SK-N-SH (cell line): ENCODE results near the gene VWA5B1. TPM values are rescaled to one million over a fixed set of nuclear protein-coding genes. Genes with fewer than 3 reads are reported as not detected.

Experiments
- CTCF ChIA-PET: fragments of 300-600, 350-600 bp; formaldehyde crosslinking; extraction: SDS; loops from one replicate; lab custom pipeline; 2021; lab: Yijun Ruan, JAX
- POLR2A ChIA-PET: fragments of 350-600 bp; sonication (Branson Sonifier 250); formaldehyde crosslinking; extraction: SDS; loops from one replicate; lab custom pipeline; 2020; ENCODE audit warnings: antibody characterized with exemption, inconsistent platforms; lab: Yijun Ruan, JAX
- DNase-seq: peaks from one replicate; pipeline ENCODE4 v3.0.0; 2012
- H2AFZ ChIP-seq: fragments of 200-600 bp; sonication (generic); 2 replicates; pipeline ENCODE4 v1.8.1; 2016; ENCODE audit warnings: antibody characterized with exemption, mild to moderate bottlenecking, low read depth
- H3F3A ChIP-seq: fragments of 200-600 bp; sonication (generic); replicated peaks from 2 replicates; pipeline ENCODE3; 2016; ENCODE audit warnings: antibody characterized with exemption, mild to moderate bottlenecking; ENCODE audit not compliant: insufficient read depth
- H3K27ac ChIP-seq, 2 experiments: fragments of 200-500 bp in 1 of 2; fragments of 200-600 bp in 1 of 2; sonication (Bioruptor generic) in 1 of 2; sonication (generic), shearing (Covaris generic) in 1 of 2; 2 replicates each; pipeline versions ENCODE4 v1.5.1 to v1.6.1; 2014 to 2016; ENCODE audit warnings: low read depth in 2 of 2, inconsistent platforms in 1 of 2, low read length in 1 of 2, mild to moderate bottlenecking in 1 of 2, mixed read lengths in 1 of 2
- H3K27me3 ChIP-seq: fragments of 200-600 bp; sonication (generic), shearing (Covaris generic); 2 replicates; pipeline ENCODE4 v1.6.1; 2016; ENCODE audit warnings: mixed run types; ENCODE audit not compliant: insufficient read depth
- H3K36me3 ChIP-seq, 2 experiments: fragments of 200-500 bp in 1 of 2; fragments of 200-600 bp in 1 of 2; sonication (Bioruptor generic) in 1 of 2; sonication (generic) in 1 of 2; replicated peaks in 1 of 2; 2 replicates each; pipeline versions ENCODE3 to v1.5.1; 2014 to 2016; ENCODE audit warnings: low read length in 1 of 2, mild to moderate bottlenecking in 1 of 2; ENCODE audit not compliant: insufficient read depth in 2 of 2, control insufficient read depth in 1 of 2
- H3K4me1 ChIP-seq, 2 experiments: fragments of 200-500 bp in 1 of 2; fragments of 200-600 bp in 1 of 2; sonication (Bioruptor generic) in 1 of 2; sonication (generic), shearing (Covaris generic) in 1 of 2; 2 replicates each; pipeline versions ENCODE4 v1.5.1 to v1.6.1; 2014 to 2016; ENCODE audit warnings: low read depth in 1 of 2, low read length in 1 of 2, mixed run types in 1 of 2; ENCODE audit not compliant: insufficient read depth in 2 of 2, control insufficient read depth in 1 of 2
- H3K4me2 ChIP-seq: fragments of 200-600 bp; sonication (generic), shearing (Covaris generic); 2 replicates; pipeline ENCODE4 v1.6.1; 2017; ENCODE audit warnings: mixed run types
- H3K4me3 ChIP-seq, 2 experiments: fragments of 200-500 bp in 1 of 2; fragments of 200-600 bp in 1 of 2; sonication (Bioruptor generic) in 1 of 2; sonication (generic), shearing (Covaris generic) in 1 of 2; 2 replicates each; pipeline versions ENCODE4 v1.5.1 to v1.8.1; 2014 to 2016; ENCODE audit warnings: low read depth in 2 of 2, inconsistent platforms in 1 of 2, low read length in 1 of 2, mild to moderate bottlenecking in 1 of 2, mixed read lengths in 1 of 2, moderate library complexity in 1 of 2
- H3K79me2 ChIP-seq: fragments of 200-600 bp; sonication (generic); 2 replicates; pipeline ENCODE4 v1.8.1; 2017; ENCODE audit warnings: mild to moderate bottlenecking; ENCODE audit not compliant: insufficient read depth
- H3K9ac ChIP-seq: fragments of 200-600 bp; sonication (generic); 2 replicates; pipeline ENCODE4 v1.6.1; 2017; ENCODE audit warnings: mixed run types
- H3K9me2 ChIP-seq: fragments of 200-600 bp; sonication (generic); 2 replicates; pipeline ENCODE4 v1.6.1; 2017; ENCODE audit warnings: mixed run types
- H3K9me3 ChIP-seq: fragments of 200-600 bp; sonication (generic); 2 replicates; pipeline ENCODE4 v1.6.1; 2017; ENCODE audit warnings: mixed run types, mild to moderate bottlenecking, moderate library complexity
- H4K20me1 ChIP-seq: fragments of 200-600 bp; sonication (generic); 2 replicates; pipeline ENCODE4 v1.6.1; 2017; ENCODE audit warnings: mild to moderate bottlenecking, mixed run types; ENCODE audit not compliant: insufficient read depth
- EP300 ChIP-seq, 2 experiments: IDR thresholded peaks; 2 replicates each; pipeline versions ENCODE4 v1.4.0 to v1.6.1; 2012; ENCODE audit warnings: borderline replicate concordance in 1 of 2, low read depth in 1 of 2, low read length in 1 of 2
- FOSL2 ChIP-seq: IDR thresholded peaks from 2 replicates; pipeline ENCODE4 v1.4.0; 2012; ENCODE audit warnings: low read depth, mild to moderate bottlenecking, moderate library complexity, borderline replicate concordance
- FOXJ3 ChIP-seq: sonication (generic); formaldehyde crosslinking; IDR thresholded peaks from 2 replicates; pipeline ENCODE4 v1.5.1; 2020; ENCODE audit warnings: mild to moderate bottlenecking, missing genetic modification reagents
- GABPA ChIP-seq: IDR thresholded peaks from 2 replicates; pipeline ENCODE4 v1.4.0; 2012; ENCODE audit warnings: low read depth, mild to moderate bottlenecking
- GATA2 ChIP-seq: sonication (generic); formaldehyde crosslinking; IDR thresholded peaks from 2 replicates; pipeline ENCODE4 v1.5.0; 2020; ENCODE audit warnings: mild to moderate bottlenecking, missing genetic modification reagents
- IRF3 ChIP-seq: fragments of 150-350 bp; IDR thresholded peaks from 2 replicates; pipeline ENCODE4 v1.6.1; 2016; ENCODE audit warnings: mild to moderate bottlenecking, low read depth, low read length
- RCOR1 ChIP-seq: fragments of 150-350 bp; IDR thresholded peaks from 2 replicates; pipeline ENCODE4 v1.6.1; 2017; ENCODE audit warnings: antibody characterized with exemption, low read length
- RFX5 ChIP-seq: IDR thresholded peaks from 2 replicates; pipeline ENCODE4 v1.6.1; 2012; ENCODE audit warnings: mild to moderate bottlenecking, improper control_type of control experiment, low read length
- TEAD4 ChIP-seq: IDR thresholded peaks from 2 replicates; pipeline ENCODE4 v1.4.0; 2012; ENCODE audit warnings: mild to moderate bottlenecking, borderline replicate concordance; ENCODE audit not compliant: insufficient read depth
- YY1 ChIP-seq: IDR thresholded peaks from 2 replicates; pipeline ENCODE4 v1.4.0; 2012; ENCODE audit warnings: low read depth, mild to moderate bottlenecking
- WGBS: methylation state at CpG from one replicate; pipeline ENCODE4 v1.1.6; 2017; ENCODE audit warnings: low lambda C conversion rate; 5-methylcytosine and 5-hydroxymethylcytosine counted together
- polyA plus RNA-seq, 3 experiments: library from polyadenylated mRNA; depleted of rRNA; stranded (reverse); fragments of >200 nt; gene quantifications; 2 replicates each; pipeline ENCODE4 v1.2.3, GENCODE V29; 2012

The VWA5B1 gene
- polyA plus RNA-seq, 1 of the 3 experiments (the other 2 are of a cell fraction) = not detected

GRCh38 chr1:20373286-20373685 is 82.6 kb downstream of the VWA5B1 start:
- no peaks in the 10 kb centered on the region for H3K9me2 ChIP-seq
- no peak for TF ChIP-seq IRF3
- no peak for TF ChIP-seq YY1
- TF ChIP-seq GATA2 (CRISPR knock-in tag) = no peak
- no peak for TF ChIP-seq FOXJ3
- no peak for TF ChIP-seq GABPA
- TF ChIP-seq, all 33 proteins: peak for 0
- DNase-seq = no peak
- Histone ChIP-seq H3K27ac (no peak overlapping the region), H3K9me3 (no peaks in the 10 kb centered on the region), H3K36me3 (no peaks in the 10 kb centered on the region), H3K4me2 (no peak overlapping the region), H3K9ac (no peak overlapping the region), H3K79me2 (no peaks in the 10 kb centered on the region), H3K27me3 (no peaks in the 10 kb centered on the region; the same call in 1 of the 2 replicates), H3K4me1 (peaks cover 0 to 4% of the 10 kb centered on the region in 2 experiments; a peak in 2 of 4 replicates), H2AFZ (no peak overlapping the region), H3K4me3 (no peak overlapping the region), H4K20me1 (no peaks in the 10 kb centered on the region), H3F3A (no peaks in the 10 kb centered on the region)
- POLR2A ChIA-PET = no interaction called here
- CTCF ChIA-PET = interaction anchor here (0.9 to 6.0 kb wide), 5 partner anchors 11 to 160 kb away, joined by 5 to 31 read pairs (median 9); no protein-coding TSS in a partner anchor
- WGBS = 67% methylated on average over 7 of the region's 8 CpGs

- no peak for DNase-seq
- Histone ChIP-seq H3K27me3 (no peaks in the 10 kb centered on the region; the same call in 1 of the 2 replicates), H3K27ac (no peak overlapping the region), H3K4me3 (no peak overlapping the region), H4K20me1 (no peaks in the 10 kb centered on the region), H3K9ac (no peak overlapping the region), H3K4me2 (no peak overlapping the region), H3K4me1 (peaks cover 0 to 4% of the 10 kb centered on the region in 2 experiments; a peak in 2 of 4 replicates), H2AFZ (no peak overlapping the region), H3K9me2 (no peaks in the 10 kb centered on the region), H3K9me3 (no peaks in the 10 kb centered on the region), H3F3A (no peaks in the 10 kb centered on the region), H3K36me3 (no peaks in the 10 kb centered on the region), H3K79me2 (no peaks in the 10 kb centered on the region)
- ChIA-PET CTCF (interaction anchor here (1.1 to 6.0 kb wide), 4 partner anchors 11 to 161 kb away, joined by 8 to 31 read pairs (median 19); no protein-coding TSS in a partner anchor), POLR2A (no interaction called here)
- WGBS = 20% methylated on average over 1 of the region's 2 CpGs
- no peak for TF ChIP-seq RCOR1
- no peak for TF ChIP-seq RFX5
- TF ChIP-seq IRF3 = no peak
- TF ChIP-seq EP300 (IDR thresholded peaks at IDR 0.05; ENCODE audit: borderline replicate concordance in 1 of 2, low read depth in 1 of 2, low read length in 1 of 2) = no peak
These were observed 83.1 kb downstream of the VWA5B1 start for GRCh38 chr1:20373764-20374163.

GRCh38 chr1:20375563-20375962 is 84.9 kb downstream of the VWA5B1 start:
- Histone ChIP-seq H4K20me1 (no peaks in the 10 kb centered on the region), H3K27ac (no peak overlapping the region), H3K4me1 (peaks cover 0 to 2% of the 10 kb centered on the region in 2 experiments; a peak in 1 of 4 replicates), H3K4me3 (no peak overlapping the region), H3K4me2 (peak overlapping the region; percentile 33), H3K9me2 (no peaks in the 10 kb centered on the region), H3K27me3 (no peaks in the 10 kb centered on the region), H3K9me3 (no peaks in the 10 kb centered on the region), H3K79me2 (no peaks in the 10 kb centered on the region), H3K36me3 (no peaks in the 10 kb centered on the region), H3K9ac (no peak overlapping the region), H2AFZ (no peak overlapping the region), H3F3A (peaks cover under 1% of the 10 kb centered on the region)
- POLR2A ChIA-PET = no interaction called here
- TF ChIP-seq GABPA (no peak), TEAD4 (no peak), FOSL2 (peak; percentile 12; the same call in 1 of the 2 replicates)
- CTCF ChIA-PET = interaction anchor here (1.1 to 6.0 kb wide), 5 partner anchors 12 to 401 kb away, joined by 3 to 38 read pairs (median 29); no protein-coding TSS in a partner anchor
- WGBS = 63% methylated on average over 7 of the region's 8 CpGs
- DNase-seq = no peak
